A549 (cell line): ENCODE results near the gene ARRDC2. TPM values are rescaled to one million over a fixed set of nuclear protein-coding genes. Genes with fewer than 3 reads are reported as not detected.
"Not testable (repeated sequence)": the region's sequence is repeated elsewhere in the genome, so short reads cannot be mapped to it uniquely, and the experiment has no call there.

Source experiments
- ATAC-seq, 2 experiments: fragments of 200-7000 bp in 1 of 2; fragments of >200 bp in 1 of 2; cut with Nextera tagmentation in 1 of 2; cut with Tn5 transposase in 1 of 2; 3 replicates each; pipeline versions ENCODE4 v1.8.0 to v1.9.1; 2018 to 2020; ENCODE audit warnings: mild to moderate bottlenecking in 1 of 2, moderate library complexity in 1 of 2
- CTCF ChIA-PET: fragments of 300-600 bp; sonication (Branson Sonifier 250); formaldehyde crosslinking; extraction: SDS; loops from one replicate; lab custom pipeline; 2021; ENCODE audit warnings: antibody characterized with exemption, inconsistent platforms; lab: Yijun Ruan, JAX
- POLR2A ChIA-PET: fragments of 350-600 bp; formaldehyde crosslinking; extraction: SDS; loops from one replicate; lab custom pipeline; 2021; ENCODE audit warnings: antibody characterized with exemption, inconsistent platforms; lab: Yijun Ruan, JAX
- DNase-seq, 2 experiments: peaks; one replicate each; pipeline versions ENCODE4 v3.0.0 to v3.0.0-alpha.2; 2011 to 2016; ENCODE audit warnings: low read depth in 1 of 2, low spot score in 1 of 2
- FAIRE-seq: peaks from 2 replicates; lab custom pipeline; 2011; peaks lifted over from hg19 to GRCh38; lab: Jason Lieb, UNC
- H3K27ac ChIP-seq, 2 experiments: fragments of >200 bp; sonication (Bioruptor Twin); formaldehyde crosslinking; 3 replicates each; pipeline ENCODE4 v1.5.1; 2016 to 2017
- H3K4me1 ChIP-seq: fragments of >200 bp; sonication (Bioruptor Twin); formaldehyde crosslinking; 3 replicates; pipeline ENCODE4 v1.6.1; 2016
- H3K4me2 ChIP-seq: fragments of >200 bp; sonication (Bioruptor Twin); formaldehyde crosslinking; 3 replicates; pipeline ENCODE4 v1.6.1; 2016
- H3K4me3 ChIP-seq: fragments of >200 bp; sonication (Bioruptor Twin); formaldehyde crosslinking; 3 replicates; pipeline ENCODE4 v1.5.1; 2016
- H3K9me3 ChIP-seq: fragments of >200 bp; sonication (Bioruptor Twin); formaldehyde crosslinking; 3 replicates; pipeline ENCODE4 v1.6.1; 2016
- CBX8 ChIP-seq: fragments of 200-600 bp; sonication (generic); IDR thresholded peaks from 2 replicates; pipeline ENCODE4 v1.6.1; 2016
- CHD4 ChIP-seq: fragments of 200-600 bp; sonication (generic); IDR thresholded peaks from 2 replicates; pipeline ENCODE4 v1.6.1; 2016; ENCODE audit warnings: antibody characterized with exemption, mild to moderate bottlenecking, borderline replicate concordance
- GATA3 ChIP-seq: IDR thresholded peaks from 2 replicates; pipeline ENCODE4 v1.6.1; 2012; ENCODE audit warnings: borderline replicate concordance
- JUNB ChIP-seq: fragments of >200 bp; sonication (Bioruptor Twin); formaldehyde crosslinking; IDR thresholded peaks from 2 replicates; pipeline ENCODE4 v1.6.1; 2016
- MAX ChIP-seq: IDR thresholded peaks from 2 replicates; pipeline ENCODE4 v1.6.1; 2012
- NPAS2 ChIP-seq: fragments of 250-450 bp; sonication (Bioruptor Pico); IDR thresholded peaks from 2 replicates; pipeline ENCODE4 v1.8.0; 2022; ENCODE audit warnings: mild to moderate bottlenecking, moderate library complexity, borderline replicate concordance
- REST ChIP-seq: fragments of 200-600 bp; sonication (generic); IDR thresholded peaks from 2 replicates; pipeline ENCODE4 v1.6.1; 2016; ENCODE audit warnings: antibody characterized with exemption, mild to moderate bottlenecking, moderate library complexity
- SREBF2 ChIP-seq: fragments of 450-650 bp; IDR thresholded peaks from 2 replicates; pipeline ENCODE4 v1.6.1; 2014; ENCODE audit warnings: mild to moderate bottlenecking, moderate library complexity
- TFCP2L1 ChIP-seq: fragments of 250-450 bp; sonication (Bioruptor Pico); IDR thresholded peaks from 2 replicates; pipeline ENCODE4 v1.5.0; 2021; ENCODE audit warnings: mild to moderate bottlenecking
- TP53 ChIP-seq: fragments of 250-450 bp; sonication (Bioruptor Pico); IDR thresholded peaks from 2 replicates; pipeline ENCODE4 v1.5.0; 2021; ENCODE audit warnings: mild to moderate bottlenecking, moderate library complexity
- ZFP36 ChIP-seq: fragments of 450-650 bp; IDR thresholded peaks from 2 replicates; pipeline ENCODE4 v1.6.1; 2014; ENCODE audit warnings: borderline replicate concordance; ENCODE audit not compliant: partially characterized antibody
- WGBS: methylation state at CpG from one replicate; pipeline ENCODE4 v1.1.6; 2017; ENCODE audit errors: missing lambda C conversion rate; 5-methylcytosine and 5-hydroxymethylcytosine counted together
- polyA plus RNA-seq, 4 experiments: library from polyadenylated mRNA; depleted of rRNA in 3 of 4; stranded (reverse); fragments of >200 nt; fragmentation: RNase III in 1 of 4; extraction: RNeasy Plus Mini Kit Qiagen cat#74134 plus additional on column Dnase treatment in 1 of 4; gene quantifications; 2 replicates in 3 of 4; 3 replicates in 1 of 4; pipeline ENCODE4 v1.2.3, GENCODE V29; 2011 to 2017
- TF ChIP-seq, protein P1 (sequence below): fragments of >200 bp; sonication (Bioruptor Twin); formaldehyde crosslinking; IDR thresholded peaks from 2 replicates; pipeline ENCODE4 v1.6.1; 2016
- TF ChIP-seq, protein P2 (sequence below): fragments of 450-650 bp; IDR thresholded peaks from 2 replicates; pipeline ENCODE4 v1.6.1; 2014; ENCODE audit warnings: antibody characterized with exemption

The ARRDC2 gene
- polyA plus RNA-seq, 2 of the 4 experiments (the other 2 are of a cell fraction) = 14.5 to 14.8 TPM

DNA sequence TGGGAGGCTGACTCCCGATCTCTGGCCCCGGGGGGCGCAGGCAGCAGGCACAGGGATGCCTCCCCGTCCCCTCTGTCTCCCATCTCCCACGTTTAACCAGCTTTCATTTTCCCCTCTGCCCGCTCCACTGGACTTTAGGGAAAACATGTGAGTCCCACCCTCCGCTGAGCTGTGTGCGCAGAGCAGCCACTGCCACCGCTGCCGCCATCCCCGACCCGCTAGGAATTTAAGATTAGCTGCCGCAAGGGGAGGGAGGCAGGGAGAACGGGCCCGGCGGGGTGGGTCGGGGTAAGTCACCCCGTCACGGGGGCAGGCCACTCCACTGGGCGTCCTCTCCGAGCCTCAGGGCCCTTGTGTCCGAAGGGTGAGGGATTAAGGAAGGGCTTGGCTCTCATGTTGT lies 25.5 kb upstream of the ARRDC2 start:
- Histone ChIP-seq H3K27ac (no peak overlapping the region), H3K4me3 (no peak overlapping the region), H3K4me1 (no peaks in the 10 kb centered on the region), H3K4me2 (no peak overlapping the region), H3K9me3 (no peaks in the 10 kb centered on the region)
- TF ChIP-seq CBX8 = no peak
- TF ChIP-seq JUNB = no peak
- TF ChIP-seq TP53 = no peak
- FAIRE-seq (no peak), DNase-seq (no peak), ATAC-seq (no peak)
- ChIA-PET CTCF (interaction anchor here (1.4 to 3.5 kb wide), 4 partner anchors 14 to 122 kb away, joined by 3 to 18 read pairs (median 10); partner anchors contain the start of gene RPL18A), POLR2A (no interaction called here)
- 86% methylated on average over 17 of the region's 22 CpGs for WGBS

GRCh38 chr19:17985037-17985818 lies 22.7 kb upstream of the ARRDC2 start:
- Histone ChIP-seq H3K27ac (no peak overlapping the region), H3K4me1 (no peaks in the 10 kb centered on the region), H3K4me2 (no peak overlapping the region), H3K4me3 (no peak overlapping the region), H3K9me3 (no peaks in the 10 kb centered on the region)
- ChIA-PET CTCF (interaction anchor here (0.8 to 1.7 kb wide), 3 partner anchors 12 to 115 kb away, joined by 3 to 5 read pairs (median 3); no protein-coding TSS in a partner anchor), POLR2A (no interaction called here)
- 69% methylated on average over 15 of the region's 17 CpGs for WGBS
- DNase-seq (peak in 1 of 2 experiments; percentile 41), ATAC-seq (peak; percentile 58 to 74; a peak in 5 of 6 replicates), FAIRE-seq (no peak)
- TF ChIP-seq CHD4 = no peak
- TF ChIP-seq, protein P1, sequence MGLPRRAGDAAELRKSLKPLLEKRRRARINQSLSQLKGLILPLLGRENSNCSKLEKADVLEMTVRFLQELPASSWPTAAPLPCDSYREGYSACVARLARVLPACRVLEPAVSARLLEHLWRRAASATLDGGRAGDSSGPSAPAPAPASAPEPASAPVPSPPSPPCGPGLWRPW = no peak
- TF ChIP-seq GATA3 = no peak
- TF ChIP-seq REST = no peak

- H3K9me3 ChIP-seq, H3K27ac ChIP-seq, POLR2A ChIA-PET, FAIRE-seq, DNase-seq, H3K4me1 ChIP-seq, H3K4me2 ChIP-seq, H3K4me3 ChIP-seq, ATAC-seq: not testable (repeated sequence)
- CTCF ChIA-PET = interaction anchor here (0.9 to 1.7 kb wide), 2 partner anchors 10 to 48 kb away, joined by 4 to 5 read pairs; no protein-coding TSS in a partner anchor
- 86% methylated on average over 8 of the region's 8 CpGs for WGBS
Measured at GRCh38 chr19:17986569-17986968, 21.4 kb upstream of the ARRDC2 start.

DNA sequence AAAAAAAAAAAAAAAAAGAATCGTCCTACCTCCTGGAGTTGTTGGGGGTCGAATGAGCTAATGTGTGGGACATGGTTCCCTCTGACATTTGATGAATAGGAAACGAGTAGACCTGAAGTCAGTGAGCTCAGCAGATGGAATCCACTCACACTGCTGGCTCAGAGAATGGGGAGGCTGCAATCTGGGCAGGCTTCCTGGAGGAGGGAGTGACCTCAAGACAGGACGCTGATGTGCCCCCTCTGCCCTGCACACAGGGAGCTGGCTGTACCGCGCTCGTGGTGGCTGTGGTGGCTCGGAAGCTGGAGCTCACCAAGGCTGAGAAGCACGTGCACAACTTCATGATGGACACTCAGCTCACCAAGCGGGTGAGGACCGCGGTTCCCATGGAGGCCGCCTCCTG lies 19.8 kb upstream of the ARRDC2 start:
- Histone ChIP-seq H3K27ac (no peak overlapping the region), H3K4me1 (no peaks in the 10 kb centered on the region), H3K9me3 (no peaks in the 10 kb centered on the region), H3K4me3 (no peak overlapping the region), H3K4me2 (no peak overlapping the region)
- ChIA-PET CTCF (interaction anchor here (0.7 to 17.1 kb wide), 4 partner anchors 9 to 118 kb away, joined by 3 to 493 read pairs (median 6); partner anchors contain the start of gene CCDC124), POLR2A (no interaction called here)
- FAIRE-seq (no peak), DNase-seq (no peak), ATAC-seq (no peak)
- TF ChIP-seq NPAS2 (no peak), TFCP2L1 (CRISPR knock-in tag) (no peak), ZFP36 (peak; percentile 86), SREBF2 (no peak), MAX (no peak)
- TF ChIP-seq, protein P2, sequence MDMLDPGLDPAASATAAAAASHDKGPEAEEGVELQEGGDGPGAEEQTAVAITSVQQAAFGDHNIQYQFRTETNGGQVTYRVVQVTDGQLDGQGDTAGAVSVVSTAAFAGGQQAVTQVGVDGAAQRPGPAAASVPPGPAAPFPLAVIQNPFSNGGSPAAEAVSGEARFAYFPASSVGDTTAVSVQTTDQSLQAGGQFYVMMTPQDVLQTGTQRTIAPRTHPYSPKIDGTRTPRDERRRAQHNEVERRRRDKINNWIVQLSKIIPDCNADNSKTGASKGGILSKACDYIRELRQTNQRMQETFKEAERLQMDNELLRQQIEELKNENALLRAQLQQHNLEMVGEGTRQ = no peak
- 94% methylated on average over 13 of the region's 13 CpGs for WGBS
